ENCODE measurements around the gene NPAS3.

NPAS3 gene

GRCh38 chr14:33532553-33532952, 593.9 kb downstream of the NPAS3 start:
- no peak for DNase-seq

DNA sequence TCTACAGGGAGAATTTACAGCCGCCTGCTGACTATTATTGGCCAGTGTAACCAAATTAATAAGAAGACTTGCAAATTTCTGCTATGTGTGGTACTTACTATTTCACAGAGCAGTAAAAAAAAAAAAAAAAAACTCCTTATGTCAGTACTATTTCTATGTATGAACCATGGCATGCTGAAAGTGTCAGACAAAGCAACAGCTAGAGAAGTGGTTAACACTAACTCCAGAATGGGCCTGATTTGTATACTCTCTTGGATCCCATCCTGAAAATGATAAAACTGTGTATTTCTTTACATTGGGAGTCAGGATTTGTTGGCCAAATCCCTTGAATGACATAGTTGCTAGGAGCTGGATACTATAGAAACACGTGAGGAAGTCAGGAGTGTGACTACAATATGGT, 595.4 kb downstream of the NPAS3 start:
- DNase-seq = no peak

GRCh38 chr14:33534632-33535031, 596.0 kb downstream of the NPAS3 start:
- DNase-seq = no peak

DNA sequence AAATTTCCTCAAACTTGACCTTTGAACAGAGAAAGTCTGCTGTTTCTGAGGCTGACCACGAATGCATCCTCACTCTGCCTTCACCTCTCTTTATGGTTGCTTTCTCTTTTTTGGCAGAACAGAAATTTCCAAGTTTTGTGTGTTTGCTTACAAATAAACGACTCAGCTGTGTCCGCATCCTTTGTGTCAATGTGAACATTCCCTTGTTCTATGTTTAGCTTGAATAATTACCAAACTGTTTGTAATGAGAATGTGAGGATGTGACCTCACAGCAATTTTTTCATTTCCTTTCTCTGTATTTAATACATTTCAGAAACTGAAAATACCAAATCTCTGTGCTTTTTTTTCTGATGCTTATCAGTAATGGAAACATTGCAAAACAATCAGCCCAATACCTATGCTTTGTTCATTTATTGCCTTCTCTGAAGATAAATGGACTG, 601.3 kb downstream of the NPAS3 start:
- DNase-seq = no peak

- DNase-seq = no peak
Measured at GRCh38 chr14:33541171-33541570, 602.5 kb downstream of the NPAS3 start.

DNA sequence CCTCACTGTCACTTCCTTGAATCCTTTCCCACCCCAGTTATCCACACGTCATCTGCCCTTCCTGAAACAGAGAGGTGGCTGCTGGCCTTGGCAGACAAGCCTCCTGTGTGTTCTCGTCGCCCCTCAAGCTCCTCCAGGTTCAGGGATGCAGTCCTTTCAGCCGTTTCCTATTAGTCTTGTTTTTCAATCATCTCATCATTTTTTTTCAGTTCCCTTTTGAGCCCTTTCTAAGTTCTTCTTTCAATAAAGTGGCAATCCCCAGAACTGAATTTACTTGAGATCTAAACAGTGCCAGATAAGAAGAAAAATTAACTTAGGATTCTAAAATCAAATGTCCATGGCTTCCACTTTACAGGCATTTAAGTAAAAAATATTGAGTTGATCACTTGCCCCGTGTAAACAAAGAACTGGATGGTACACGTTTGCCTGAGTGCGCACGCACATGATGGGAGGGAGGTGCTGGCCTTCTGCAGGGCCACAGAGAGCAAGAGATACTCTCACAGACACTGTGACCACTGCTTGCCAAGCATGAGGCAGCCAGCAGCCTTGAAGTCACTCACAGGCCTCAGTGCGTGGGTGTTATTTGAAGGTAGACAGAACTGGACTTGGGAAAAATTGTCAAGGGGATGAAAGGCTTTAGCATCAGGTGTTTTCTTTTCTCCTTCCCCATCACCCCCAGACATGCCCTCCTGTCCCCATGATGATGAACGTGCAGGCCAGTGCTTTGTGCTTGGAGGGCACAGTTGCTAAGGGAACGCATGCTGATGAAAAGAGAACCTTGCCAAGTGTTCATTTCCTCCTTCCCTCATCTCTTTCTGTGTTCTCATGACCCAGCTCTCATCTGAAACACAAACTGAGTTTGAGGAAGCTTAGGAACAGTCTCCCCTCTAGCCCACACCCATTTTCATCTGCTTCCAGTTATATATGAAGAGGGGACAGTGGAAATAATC, 603.9 kb downstream of the NPAS3 start:
- DNase-seq = no peak

DNA sequence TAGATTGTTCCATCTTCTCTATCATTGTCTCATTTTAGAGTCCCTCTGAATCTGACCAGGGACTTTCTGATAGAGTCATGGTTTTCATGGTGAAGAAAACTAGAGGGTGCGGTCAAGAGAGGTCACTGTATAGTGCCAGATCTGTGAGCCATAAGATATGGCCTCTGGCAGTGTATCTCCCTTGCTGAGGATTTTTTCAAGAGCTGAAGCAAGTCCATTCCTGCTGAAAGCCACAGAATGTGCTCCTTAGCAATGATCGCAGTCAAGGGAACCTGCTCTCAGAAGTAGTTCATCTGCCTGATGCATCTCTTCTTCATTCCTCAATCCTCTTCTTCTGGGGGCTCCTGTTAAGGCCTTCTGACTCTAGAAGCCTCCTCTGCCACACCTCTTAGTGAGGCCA, 607.0 kb downstream of the NPAS3 start:
- no peak for DNase-seq

- no peak for DNase-seq
Measured at GRCh38 chr14:33548606-33549005, 609.9 kb downstream of the NPAS3 start.

DNA sequence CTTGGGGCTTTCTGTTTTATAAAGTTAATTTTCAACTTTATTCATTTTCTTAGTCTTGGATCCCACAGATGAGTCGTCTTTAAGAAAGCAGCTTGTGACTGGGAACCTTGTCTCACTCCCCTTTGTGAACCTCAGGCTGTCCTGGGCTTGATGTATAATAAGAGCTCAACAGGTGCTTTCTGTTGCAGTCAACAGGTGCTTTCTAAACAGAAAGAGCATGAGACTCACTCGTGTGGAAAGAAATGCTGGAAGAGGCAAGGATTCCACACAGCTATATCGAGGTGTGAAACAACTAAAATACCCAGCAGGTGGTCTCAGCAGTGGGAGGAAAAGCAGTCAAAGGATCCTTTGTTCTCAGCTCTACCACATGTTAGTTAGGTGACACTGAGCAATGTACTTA, 613.3 kb downstream of the NPAS3 start:
- DNase-seq = no peak

GRCh38 chr14:33553706-33554278, 615.1 kb downstream of the NPAS3 start:
- DNase-seq = no peak

GRCh38 chr14:33554988-33555387, 616.3 kb downstream of the NPAS3 start:
- no peak for DNase-seq

DNA sequence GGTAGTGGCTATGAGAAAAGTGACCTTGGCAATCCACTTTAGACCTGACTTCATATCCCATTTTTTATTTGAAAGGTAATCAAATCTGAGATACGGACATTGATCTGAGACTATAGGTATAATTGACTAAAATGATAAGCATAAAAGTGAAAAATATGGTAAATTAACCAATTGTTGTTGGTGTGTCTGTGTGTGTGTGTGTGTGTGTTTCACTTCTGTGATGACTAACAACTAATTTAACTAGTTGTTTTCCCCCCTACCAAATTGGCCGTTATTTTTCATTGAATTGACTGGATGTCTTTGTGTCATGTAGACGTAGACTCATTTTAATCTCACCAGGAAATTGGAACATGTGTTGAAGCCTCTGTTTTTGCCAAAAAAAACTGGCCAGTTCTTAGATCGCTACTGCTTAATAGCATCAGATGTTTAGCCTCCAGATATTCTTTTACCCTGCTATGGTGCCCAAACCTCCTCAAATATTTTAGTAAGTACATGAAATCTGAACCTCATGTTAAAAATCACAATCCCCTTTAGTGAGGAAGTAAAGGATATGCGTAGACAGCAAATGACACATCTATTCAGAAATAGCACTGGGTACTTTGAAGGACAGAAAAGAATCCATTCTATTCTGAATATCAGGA, 617.2 kb downstream of the NPAS3 start:
- no peak for DNase-seq

GRCh38 chr14:33556382-33557121, 617.9 kb downstream of the NPAS3 start:
- DNase-seq = no peak

DNA sequence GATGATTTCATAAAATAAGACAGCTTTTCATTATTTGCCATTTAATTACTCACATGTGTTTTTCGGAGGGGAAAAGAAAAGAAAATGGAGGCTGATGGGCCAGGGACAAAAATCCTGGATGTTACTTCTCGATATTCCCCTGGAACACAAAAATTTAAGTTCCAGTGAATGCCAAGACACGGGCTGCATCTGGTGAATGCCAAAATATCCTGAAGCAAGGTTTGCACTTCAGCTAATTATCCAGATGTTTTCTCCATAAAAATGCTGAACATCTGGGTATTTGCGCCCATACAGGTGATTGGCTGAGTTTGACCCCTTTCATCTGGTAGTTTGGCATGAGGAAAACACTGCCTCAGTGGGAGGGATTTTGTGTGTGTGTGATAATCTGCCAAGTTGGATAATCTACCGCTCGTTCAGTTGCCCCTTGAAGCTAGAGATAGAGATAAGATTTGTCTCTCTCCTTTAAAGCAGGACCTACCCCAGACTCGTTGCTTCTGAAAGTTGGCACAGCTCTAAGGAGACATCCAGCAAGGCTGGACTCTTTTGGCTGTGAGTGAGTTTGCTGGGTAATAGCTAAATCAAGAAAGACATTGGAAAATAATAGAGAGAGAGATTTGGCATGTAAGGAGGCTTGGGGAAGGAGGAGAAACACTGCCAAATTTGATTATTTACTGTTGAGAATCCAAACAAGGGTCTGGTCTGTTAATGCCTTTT, 622.2 kb downstream of the NPAS3 start:
- no peak for DNase-seq

GRCh38 chr14:33561488-33562175, 623.0 kb downstream of the NPAS3 start:
- no peak for DNase-seq

- DNase-seq = no peak
Measured at GRCh38 chr14:33563191-33563900, 624.7 kb downstream of the NPAS3 start.

DNA sequence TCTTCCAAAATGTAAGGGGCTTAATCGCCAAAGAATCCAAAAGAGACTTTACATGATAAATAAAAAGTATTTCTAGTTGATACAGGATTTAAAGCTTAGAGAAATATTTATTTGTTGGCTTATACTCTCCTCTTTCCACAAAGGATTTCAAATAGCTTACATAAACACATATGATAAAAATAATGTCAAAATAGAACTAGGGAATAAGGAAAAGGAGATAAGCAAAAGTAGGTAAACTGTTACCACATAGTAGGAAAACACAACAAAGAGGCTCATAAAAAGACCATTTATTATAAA, 625.2 kb downstream of the NPAS3 start:
- DNase-seq = no peak

DNA sequence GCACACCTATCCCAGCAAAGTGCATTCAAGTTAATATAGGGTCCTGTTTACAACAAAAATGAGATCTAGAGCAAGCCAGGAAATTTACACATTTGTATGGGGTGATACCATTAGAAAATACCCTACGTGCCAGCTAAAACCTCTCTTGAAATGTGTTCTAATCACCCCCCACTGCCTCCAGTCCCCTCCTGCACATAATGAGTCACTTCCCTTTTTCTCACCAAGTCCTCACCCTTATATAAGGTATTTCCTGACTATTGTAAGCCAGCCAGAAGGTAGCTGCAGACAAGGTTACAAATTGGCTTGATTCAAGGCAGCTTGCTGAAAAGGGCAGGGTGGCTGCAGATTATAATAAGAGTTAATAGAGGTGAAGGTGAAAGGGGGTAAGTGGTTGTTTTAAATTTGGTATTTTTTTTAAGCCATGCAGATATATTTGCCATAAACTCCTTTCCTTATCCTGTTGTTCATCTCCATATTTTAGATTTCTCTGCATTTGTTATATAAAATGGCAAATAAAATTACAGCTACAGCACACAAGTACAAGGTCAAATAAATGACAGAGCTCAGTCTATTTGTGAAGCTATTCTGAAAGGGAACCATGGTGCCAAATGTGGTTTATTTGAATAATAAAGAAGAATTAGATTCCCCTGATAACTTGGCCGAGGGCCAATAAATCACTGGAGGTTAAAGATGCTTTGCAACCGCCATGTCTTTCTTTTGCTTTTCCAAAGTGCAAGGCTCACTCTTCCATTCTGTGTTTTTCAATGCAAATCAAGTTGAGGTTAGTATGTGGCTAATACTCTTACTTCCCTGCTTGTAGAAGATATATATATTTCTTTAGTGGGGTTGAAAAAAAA, 626.3 kb downstream of the NPAS3 start:
- DNase-seq = no peak

GRCh38 chr14:33566082-33566481, 627.4 kb downstream of the NPAS3 start:
- DNase-seq = no peak

DNA sequence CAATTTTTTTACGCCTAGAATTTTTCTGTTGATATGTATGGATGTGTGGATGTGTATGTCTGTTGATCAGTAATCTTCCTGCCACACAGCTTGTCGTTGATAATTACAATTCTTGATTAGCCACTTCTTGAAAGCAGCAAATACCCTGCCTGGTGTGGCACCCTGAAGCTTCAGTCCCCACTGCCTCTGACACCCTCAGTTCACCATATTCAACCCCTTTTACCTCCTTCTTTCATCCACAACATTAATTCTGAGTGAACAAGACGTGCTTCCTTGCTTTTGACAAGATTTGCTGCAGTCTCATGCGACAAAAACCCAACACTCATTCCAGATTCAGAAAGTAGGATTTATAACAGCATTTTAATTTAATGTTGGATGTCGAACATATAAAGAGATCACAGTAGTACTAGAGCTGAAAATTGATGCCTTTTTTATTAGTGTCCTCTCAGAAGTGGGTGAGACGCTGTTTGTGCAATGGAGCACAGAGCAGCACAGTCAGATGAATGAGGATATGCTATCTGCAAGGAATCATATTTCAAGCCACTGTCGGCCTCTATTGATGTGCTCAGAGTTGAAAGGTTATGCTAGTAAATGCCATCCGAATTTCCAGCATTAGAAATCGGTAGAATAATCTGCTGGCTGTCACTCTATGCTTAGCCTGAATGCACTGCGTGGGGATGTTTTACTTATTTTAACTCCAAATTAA, 628.5 kb downstream of the NPAS3 start:
- DNase-seq = no peak

All from activated CD4-positive, alpha-beta T cell treated with anti-CD3 and anti-CD28 coated beads for 48 hours (primary cell).